Measurements from ENCODE around the gene DNAAF8. TPM values are rescaled to one million over a fixed set of nuclear protein-coding genes. Genes with fewer than 3 reads are reported as not detected.

Gene DNAAF8
- total RNA-seq, 1 donor from 2014 or later: not detected

- Mint-ChIP-seq H3K27ac (no peak overlapping the region), H3K4me1 (no peaks in the 10 kb centered on the region), H3K9me3 (no peaks in the 10 kb centered on the region), H3K36me3 (peaks cover 17% of the 10 kb centered on the region), H3K27me3 (ENCODE audit: insufficient read depth, low read depth) (no peaks in the 10 kb centered on the region), H3K4me3 (no peak overlapping the region)
- peaks cover 2% of the 10 kb centered on the region for H3K36me3 ChIP-seq
- no peak overlapping the region for H3K4me2 ChIP-seq
- no peak for DNase-seq (ENCODE audit: low spot score)
- H3K27me3 ChIP-seq: no peaks in the 10 kb centered on the region
- no peak overlapping the region for H2AFZ ChIP-seq (replicated peaks)
- no peaks in the 10 kb centered on the region for H4K20me1 ChIP-seq (ENCODE audit: low read depth)
- no peak overlapping the region for H3K27ac ChIP-seq
- no peak overlapping the region for H3K9ac ChIP-seq
- no peaks in the 10 kb centered on the region for H3K4me1 ChIP-seq
- no peaks in the 10 kb centered on the region for H3F3A ChIP-seq (ENCODE audit: low read depth)
- no peak for TF ChIP-seq CTCF (IDR thresholded peaks at IDR 0.05)
- no peak for TF ChIP-seq EZH2phosphoT487 (IDR thresholded peaks at IDR 0.05)
- TF ChIP-seq EZH2 (IDR thresholded peaks at IDR 0.05): no peak
- H3K79me2 ChIP-seq (ENCODE audit: low read depth): no peaks in the 10 kb centered on the region
- no peak overlapping the region for H3K4me3 ChIP-seq
- H3K9me3 ChIP-seq (ENCODE audit: low read depth): no peaks in the 10 kb centered on the region
Observed at GRCh38 chr16:4704491-4704890, 29.8 kb upstream of the DNAAF8 start.

GRCh38 chr16:4704913-4705312 is 29.4 kb upstream of the DNAAF8 start:
- no peak for DNase-seq (ENCODE audit: low spot score)
- Histone ChIP-seq H3F3A (ENCODE audit: low read depth) (no peaks in the 10 kb centered on the region), H3K27ac (no peak overlapping the region), H3K4me2 (no peak overlapping the region), H3K36me3 (peaks cover 2% of the 10 kb centered on the region), H3K9me3 (ENCODE audit: low read depth) (no peaks in the 10 kb centered on the region), H3K79me2 (ENCODE audit: low read depth) (no peaks in the 10 kb centered on the region), H4K20me1 (ENCODE audit: low read depth) (no peaks in the 10 kb centered on the region), H2AFZ (replicated peaks) (no peak overlapping the region), H3K9ac (no peak overlapping the region), H3K4me3 (no peak overlapping the region), H3K27me3 (no peaks in the 10 kb centered on the region), H3K4me1 (no peaks in the 10 kb centered on the region)
- Mint-ChIP-seq H3K27ac (no peak overlapping the region), H3K4me1 (no peaks in the 10 kb centered on the region), H3K36me3 (peaks cover 15% of the 10 kb centered on the region), H3K4me3 (no peak overlapping the region), H3K9me3 (no peaks in the 10 kb centered on the region), H3K27me3 (ENCODE audit: insufficient read depth, low read depth) (no peaks in the 10 kb centered on the region)
- no peak for TF ChIP-seq EZH2 (IDR thresholded peaks at IDR 0.05)
- TF ChIP-seq EZH2phosphoT487 (IDR thresholded peaks at IDR 0.05): no peak
- TF ChIP-seq CTCF (IDR thresholded peaks at IDR 0.05): no peak

- H3K4me2 ChIP-seq: no peak overlapping the region
- no peak overlapping the region for H3K4me3 ChIP-seq
- H3K9ac ChIP-seq: no peak overlapping the region
- peak overlapping the region; percentile 39 for H3K27ac Mint-ChIP-seq
- H3K9me3 Mint-ChIP-seq: no peaks in the 10 kb centered on the region
- no peaks in the 10 kb centered on the region for H3K27me3 Mint-ChIP-seq (ENCODE audit: insufficient read depth, low read depth)
- no peak for DNase-seq (ENCODE audit: low spot score)
- peaks cover 19% of the 10 kb centered on the region for H3K36me3 Mint-ChIP-seq
- no peaks in the 10 kb centered on the region for H3K4me1 Mint-ChIP-seq
- H3K36me3 ChIP-seq: peaks cover 2% of the 10 kb centered on the region
- TF ChIP-seq CTCF (IDR thresholded peaks at IDR 0.05) (no peak), EZH2phosphoT487 (IDR thresholded peaks at IDR 0.05) (no peak), EZH2 (IDR thresholded peaks at IDR 0.05) (no peak)
- H2AFZ ChIP-seq (replicated peaks): no peak overlapping the region
- H3K4me1 ChIP-seq: no peaks in the 10 kb centered on the region
- H4K20me1 ChIP-seq (ENCODE audit: low read depth): no peaks in the 10 kb centered on the region
- no peaks in the 10 kb centered on the region for H3F3A ChIP-seq (ENCODE audit: low read depth)
- H3K27ac ChIP-seq: no peak overlapping the region
- no peaks in the 10 kb centered on the region for H3K27me3 ChIP-seq
- H3K79me2 ChIP-seq (ENCODE audit: low read depth): no peaks in the 10 kb centered on the region
- H3K9me3 ChIP-seq (ENCODE audit: low read depth): no peaks in the 10 kb centered on the region
- H3K4me3 Mint-ChIP-seq: no peak overlapping the region
Observed at GRCh38 chr16:4706871-4707270, 27.5 kb upstream of the DNAAF8 start.

Data from neural progenitor cell (in vitro differentiated cells).